Stimulated activated effector memory CD8-positive, alpha-beta T cell treated with anti-CD3 and anti-CD28 coated beads, Interleukin-12 subunit alpha, Interleukin-12 subunit beta, amount 100 ng/mL, for 72 hours (primary cell): ENCODE measurements around the gene ITPA.
"Not testable (repeated sequence)": the region's sequence is repeated elsewhere in the genome, so short reads cannot be mapped to it uniquely, and the experiment has no call there.

Experiments
- ATAC-seq: fragments of 150-1000 bp; cut with Tn5 transposase; 2 replicates; pipeline ENCODE4 v1.10.0; 2021
- DNase-seq, 2 donors: peaks; one replicate each; pipeline ENCODE4 v3.0.0; 2021 to 2022; ENCODE audit warnings: low spot score in 2 of 2
- H3K27ac Mint-ChIP-seq: one replicate; pipeline ENCODE4 v1.8.0; 2022; ENCODE audit warnings: mild to moderate bottlenecking, mixed read lengths
- H3K36me3 Mint-ChIP-seq: one replicate; pipeline ENCODE4 v1.8.0; 2022; ENCODE audit warnings: mild to moderate bottlenecking, mixed read lengths
- H3K4me1 Mint-ChIP-seq: one replicate; pipeline ENCODE4 v1.8.0; 2022; ENCODE audit warnings: mixed read lengths
- H3K4me3 Mint-ChIP-seq: one replicate; pipeline ENCODE4 v1.8.0; 2022; ENCODE audit warnings: mild to moderate bottlenecking, mixed read lengths
- H3K9me3 Mint-ChIP-seq: one replicate; pipeline ENCODE4 v1.8.0; 2022; ENCODE audit warnings: mixed read lengths

The ITPA gene

DNA sequence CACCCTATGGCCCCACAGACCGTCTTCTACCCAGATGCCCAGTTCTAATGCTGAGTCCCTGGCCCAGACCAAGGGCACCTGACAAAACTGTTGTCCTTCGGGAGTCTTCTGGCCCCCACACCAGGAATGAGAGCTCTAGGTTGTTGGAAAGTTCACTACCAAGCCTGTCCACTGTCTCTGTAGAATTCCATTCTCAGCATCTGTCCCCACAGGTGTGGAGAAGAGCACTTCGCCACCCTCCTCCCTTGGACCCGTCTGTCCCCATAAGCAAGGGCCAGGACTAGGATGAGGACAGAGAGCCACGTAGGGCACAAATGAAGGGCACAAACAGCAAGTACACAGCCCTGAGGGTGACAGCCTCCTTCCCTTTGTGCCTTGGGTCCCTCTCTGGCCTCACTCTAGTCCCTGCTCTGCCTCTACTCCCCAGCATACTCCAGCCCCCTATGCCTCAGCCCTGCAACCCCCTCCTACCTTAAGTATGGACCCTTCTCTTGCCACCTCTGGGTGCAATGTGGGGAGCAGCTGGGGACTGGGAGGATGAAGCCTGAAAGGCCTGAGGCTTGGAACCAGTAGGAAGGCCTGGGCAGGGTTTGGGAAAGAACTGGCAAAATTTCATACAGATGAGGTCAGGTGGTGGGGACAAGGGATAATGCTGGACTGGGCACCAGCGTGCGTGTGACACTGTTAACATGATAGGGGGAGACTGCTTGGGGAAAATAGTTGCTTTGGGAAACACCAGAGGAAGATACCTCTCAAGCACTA is 40.3 kb upstream of the ITPA start:
- H3K4me3 Mint-ChIP-seq: no peak overlapping the region
- H3K36me3 Mint-ChIP-seq: no peaks in the 10 kb centered on the region
- H3K9me3 Mint-ChIP-seq: no peaks in the 10 kb centered on the region

DNA sequence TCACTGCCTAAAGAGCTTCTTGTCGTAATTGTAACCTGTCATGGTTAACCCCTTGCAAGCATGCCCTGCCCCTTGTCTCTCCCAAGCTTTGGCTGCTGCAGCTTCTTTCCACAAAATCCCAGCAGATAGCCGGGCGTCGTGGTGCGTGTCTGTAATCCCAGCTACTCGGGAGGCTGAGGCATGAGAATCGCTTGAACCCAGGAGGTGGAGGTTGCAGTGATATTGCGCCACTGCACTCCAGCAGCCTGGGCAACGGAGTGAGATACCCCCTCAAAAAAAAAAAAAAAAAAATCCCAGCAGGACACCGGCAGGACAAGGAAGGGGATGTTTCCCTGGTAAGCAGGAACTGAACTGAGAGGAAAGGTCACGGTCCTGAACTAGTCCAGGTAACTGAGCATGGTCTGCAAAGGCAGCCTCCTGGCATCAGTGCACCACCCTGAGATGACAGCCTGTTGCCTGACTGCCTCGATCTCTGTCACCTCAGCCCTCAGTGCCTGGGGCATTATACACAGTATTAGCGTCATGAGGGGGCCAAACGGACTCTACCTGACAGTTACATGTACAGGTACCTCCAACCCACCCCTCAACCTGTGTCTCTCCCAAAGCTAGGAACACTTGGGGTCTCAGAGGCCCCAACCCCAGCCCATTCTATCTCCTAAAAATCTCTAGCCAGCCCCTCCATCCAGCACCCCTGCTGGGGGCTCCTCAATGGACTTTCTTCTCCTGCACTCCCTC is 37.7 kb upstream of the ITPA start:
- Mint-ChIP-seq H3K4me3 (no peak overlapping the region), H3K9me3 (no peaks in the 10 kb centered on the region), H3K27ac (no peak overlapping the region), H3K36me3 (no peaks in the 10 kb centered on the region), H3K4me1 (peaks cover 14% of the 10 kb centered on the region)
- ATAC-seq (no peak), DNase-seq (no peak)

More for the DNA sequence above, 40.3 kb upstream of the ITPA start:
- Mint-ChIP-seq H3K27ac (no peak overlapping the region), H3K4me1 (peaks cover 14% of the 10 kb centered on the region)
- DNase-seq (no peak), ATAC-seq (no peak)

DNA sequence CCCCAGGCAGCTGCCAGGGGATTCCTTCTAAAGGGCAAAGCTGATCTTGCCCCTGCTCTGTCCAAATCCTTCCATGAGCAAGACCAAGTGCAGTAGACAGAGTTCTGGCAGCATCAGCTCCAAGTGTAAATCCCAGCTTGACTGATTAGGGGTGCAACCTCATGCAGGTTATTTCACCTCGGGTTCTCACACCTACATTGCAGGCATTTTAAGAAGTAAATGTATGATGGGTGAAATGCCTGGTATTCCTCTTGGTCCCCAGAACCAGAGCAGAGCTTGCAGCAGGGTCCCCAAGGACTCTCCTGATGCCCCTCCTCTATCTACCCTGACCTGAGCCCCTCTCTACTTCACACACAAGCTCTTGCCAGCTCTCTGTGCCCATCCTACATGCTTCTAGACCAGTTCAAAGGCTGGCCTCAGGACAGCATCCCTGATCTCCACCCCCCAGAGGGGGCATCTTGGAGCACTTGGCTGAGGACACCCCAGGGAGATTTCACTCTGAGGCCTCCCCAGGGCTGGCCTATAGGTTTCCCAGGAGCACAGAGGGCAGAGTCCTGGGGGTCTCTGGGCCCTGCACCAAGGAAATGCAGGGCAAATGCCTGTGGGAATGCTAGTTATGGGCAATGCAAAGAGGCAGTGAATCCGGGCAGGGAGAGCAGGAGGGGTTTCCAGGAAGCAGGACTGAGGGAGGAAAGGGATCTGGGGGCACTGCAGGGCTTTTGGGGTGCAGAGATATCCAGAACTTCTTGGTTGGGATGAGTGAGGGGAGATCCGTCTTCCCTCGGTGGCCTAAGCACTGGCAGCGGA is 37.0 kb upstream of the ITPA start:
- DNase-seq (no peak), ATAC-seq (no peak)
- no peaks in the 10 kb centered on the region for H3K36me3 Mint-ChIP-seq

DNA sequence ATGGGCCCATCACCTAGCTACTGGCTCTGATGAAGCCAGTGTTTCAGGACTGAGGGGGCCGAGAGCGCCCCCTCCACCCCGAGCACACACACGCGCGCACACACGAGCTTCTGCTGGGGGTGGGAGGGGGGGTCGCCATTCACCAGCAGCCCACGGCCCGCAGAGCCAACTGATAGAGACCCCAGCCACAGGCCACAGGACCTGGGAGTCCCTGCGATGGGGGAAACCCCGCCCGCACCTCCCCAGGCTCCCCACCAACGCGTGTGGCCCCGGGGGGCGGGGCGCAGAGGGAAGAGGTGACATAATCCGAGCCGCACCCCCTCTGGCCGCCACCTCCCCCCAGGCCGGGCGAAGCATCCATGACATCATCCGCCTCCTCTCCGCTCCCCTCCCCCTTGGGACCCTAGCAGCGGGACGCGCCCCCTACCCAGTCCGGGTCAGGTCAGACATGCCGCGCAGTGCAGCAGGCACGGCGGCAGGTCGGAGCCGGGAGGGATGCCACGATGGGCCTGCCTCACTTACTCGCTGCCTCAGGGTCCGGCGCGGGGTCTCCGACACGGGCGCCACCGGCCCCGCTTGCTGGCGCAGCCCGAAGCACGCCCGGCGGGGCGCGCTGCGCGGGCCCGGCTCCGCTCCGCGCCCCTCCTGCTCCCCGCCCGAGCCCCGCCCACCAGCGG is 36.2 kb upstream of the ITPA start, which contains the start of gene LZTS3:
TSS of gene LZTS3 (minus strand) at position 617 of the 677 bp plus-strand sequence. CDS start 6,386 bp downstream, outside the sequence.
- DNase-seq (peak; percentile 60 to 83), ATAC-seq (peak; percentile 92)
- Mint-ChIP-seq H3K36me3 (no peaks in the 10 kb centered on the region), H3K4me1 (peaks cover 14% of the 10 kb centered on the region), H3K27ac (peak within 1 kb of the TSS; percentile 69), H3K4me3 (peak within 1 kb of the TSS; percentile 82), H3K9me3 (no peaks in the 10 kb centered on the region)

More for the DNA sequence above, 37.0 kb upstream of the ITPA start:
- no peaks in the 10 kb centered on the region for H3K9me3 Mint-ChIP-seq
- H3K4me3 Mint-ChIP-seq: peak overlapping the region; percentile 82
- H3K4me1 Mint-ChIP-seq: peaks cover 14% of the 10 kb centered on the region
- H3K27ac Mint-ChIP-seq: peak overlapping the region; percentile 69

DNA sequence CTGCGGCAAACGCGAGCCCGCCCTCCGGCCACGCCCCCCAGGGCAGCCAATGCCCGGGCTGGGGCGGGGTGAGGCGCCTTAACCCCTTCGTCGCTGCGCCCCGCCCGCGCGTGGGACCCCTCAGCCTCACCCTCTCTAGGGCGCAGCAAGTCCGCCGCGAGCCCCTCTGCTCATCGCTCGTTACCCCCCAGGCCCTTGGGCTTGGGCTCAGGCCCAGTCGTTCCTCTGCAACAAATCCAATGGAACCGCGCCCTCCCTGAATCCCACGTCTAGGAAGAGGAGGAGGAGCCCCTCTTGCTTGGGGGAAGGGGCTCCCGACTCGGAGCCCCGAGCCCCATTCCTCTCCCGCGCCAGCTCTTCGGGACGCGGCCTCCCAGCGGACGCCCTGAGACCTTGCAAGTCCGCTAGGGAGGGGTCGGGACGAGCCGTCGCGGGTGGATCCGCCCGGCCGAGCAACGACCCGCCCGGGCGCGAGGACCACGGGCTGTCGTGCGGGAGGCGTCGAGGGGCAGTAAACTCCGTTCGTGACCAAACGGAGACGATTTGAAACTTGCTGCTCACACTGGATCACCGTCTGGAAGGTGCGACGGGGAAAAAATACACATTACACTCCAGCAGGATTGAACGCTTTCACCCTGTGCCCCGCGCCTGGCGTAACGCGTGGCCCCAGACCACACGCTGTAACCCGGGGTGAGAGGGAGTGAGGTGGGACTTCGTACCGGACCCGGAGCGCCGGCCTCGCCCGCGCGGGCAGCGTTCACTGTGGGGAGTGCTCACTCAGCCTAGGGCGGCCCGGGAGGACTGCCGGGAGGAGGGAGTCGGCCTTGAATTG is 35.5 kb upstream of the ITPA start:
- peak overlapping the region; percentile 82 for H3K4me3 Mint-ChIP-seq
- peak; percentile 87 to 90 for DNase-seq
- peak; percentile 62 for ATAC-seq
- H3K4me1 Mint-ChIP-seq: peaks cover 9% of the 10 kb centered on the region
- H3K9me3 Mint-ChIP-seq: no peaks in the 10 kb centered on the region
- no peak overlapping the region for H3K27ac Mint-ChIP-seq
- no peaks in the 10 kb centered on the region for H3K36me3 Mint-ChIP-seq

DNA sequence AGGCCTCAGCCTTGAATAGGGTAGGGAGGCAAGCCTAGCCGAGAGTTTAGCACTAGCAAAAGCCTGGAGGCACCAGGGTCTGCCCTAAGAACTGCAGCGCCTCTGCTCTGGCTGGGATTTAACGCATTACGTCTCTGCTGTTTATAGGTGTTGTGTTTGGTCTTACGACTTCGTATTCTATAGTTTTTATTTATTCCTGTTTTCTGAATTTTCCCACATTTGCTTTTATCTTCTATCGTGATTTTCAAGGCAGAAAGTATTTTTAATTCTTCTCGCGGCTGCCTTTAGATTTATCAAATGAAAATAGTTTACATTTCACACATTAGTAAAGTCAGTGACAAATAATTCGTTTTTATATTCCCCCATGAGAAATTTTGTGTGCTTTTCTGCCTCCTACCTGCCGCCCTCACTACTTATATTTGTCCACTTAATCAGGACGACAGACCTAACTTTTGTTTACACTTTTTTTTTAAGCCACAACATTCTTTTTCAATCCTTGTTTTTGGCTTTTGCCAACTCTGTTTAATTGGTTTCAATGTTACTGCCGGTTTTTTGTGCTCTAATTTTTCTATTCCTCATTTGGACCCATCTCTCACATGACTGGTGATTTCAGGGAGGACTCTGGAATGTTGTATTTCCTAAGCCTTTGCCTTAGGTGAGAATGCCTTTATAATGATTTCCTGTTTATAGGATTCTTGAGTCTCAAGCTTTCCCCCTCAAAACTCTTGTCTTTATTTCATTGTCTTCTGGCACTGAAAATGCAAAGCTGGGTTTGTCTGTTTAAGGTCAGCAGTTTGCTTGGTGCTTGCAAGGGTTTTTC is 34.6 kb upstream of the ITPA start:
- Mint-ChIP-seq H3K27ac (no peak overlapping the region), H3K4me1 (peaks cover 9% of the 10 kb centered on the region), H3K36me3 (no peaks in the 10 kb centered on the region), H3K4me3 (peak overlapping the region; percentile 82), H3K9me3 (no peaks in the 10 kb centered on the region)
- ATAC-seq: no peak
- no peak for DNase-seq

DNA sequence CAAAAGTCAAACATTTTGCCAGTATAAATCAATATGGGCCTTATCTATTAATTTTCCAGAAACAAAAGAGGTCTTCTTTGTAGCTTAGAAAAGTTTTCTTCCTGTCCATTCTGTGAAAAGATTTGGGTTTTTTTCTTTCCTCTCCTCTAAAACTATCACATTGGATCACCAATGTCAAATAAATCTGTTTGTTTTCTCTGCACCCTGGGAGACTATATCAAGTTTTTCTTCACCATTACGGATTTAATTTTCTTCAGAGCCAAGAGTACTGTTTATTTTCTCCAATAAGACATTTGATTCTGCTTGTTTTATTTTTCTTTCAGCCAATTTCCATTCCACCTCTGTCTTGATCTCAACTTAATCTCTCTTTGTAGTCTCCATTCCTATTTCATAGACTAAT is 34.0 kb upstream of the ITPA start:
- H3K9me3 Mint-ChIP-seq: no peaks in the 10 kb centered on the region
- ATAC-seq: no peak
- H3K27ac Mint-ChIP-seq: no peak overlapping the region
- H3K36me3 Mint-ChIP-seq: no peaks in the 10 kb centered on the region
- no peak overlapping the region for H3K4me3 Mint-ChIP-seq
- no peak for DNase-seq
- H3K4me1 Mint-ChIP-seq: peaks cover 9% of the 10 kb centered on the region

DNA sequence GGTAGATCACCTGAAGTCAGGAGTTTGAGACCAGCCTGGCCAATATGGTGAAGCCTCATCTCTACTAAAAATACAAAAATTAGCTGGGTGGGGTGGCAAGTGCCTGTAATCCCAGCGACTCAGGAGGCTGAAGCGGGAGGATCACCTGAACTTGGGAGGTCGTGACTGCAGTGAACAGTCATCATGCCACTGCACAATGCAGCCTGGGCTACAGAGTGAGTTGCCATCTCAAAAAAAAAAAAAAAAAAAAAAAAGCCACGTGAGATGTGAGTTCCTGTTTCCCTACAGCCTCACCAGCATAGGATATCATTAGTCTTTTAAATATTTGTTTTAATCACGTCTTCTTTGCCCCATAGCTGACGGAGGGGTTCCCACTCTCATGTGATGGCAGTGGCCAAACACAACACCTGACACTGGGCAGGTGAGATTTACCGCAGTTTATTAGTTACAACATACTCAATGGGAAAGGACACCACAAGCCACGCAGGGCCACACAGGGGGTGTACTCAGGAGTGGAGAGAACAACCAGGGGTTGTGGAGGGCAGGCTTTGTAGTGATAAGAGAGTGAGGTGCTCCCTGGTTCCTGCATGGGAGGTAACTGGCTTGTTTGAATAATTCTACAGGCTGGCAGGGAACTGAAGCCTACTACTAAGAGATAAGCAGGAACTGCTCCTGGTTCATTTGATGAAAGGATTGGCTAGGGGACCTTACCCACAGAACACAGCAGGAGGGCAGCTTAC is 31.4 kb upstream of the ITPA start:
- Mint-ChIP-seq H3K4me1 (no peaks in the 10 kb centered on the region), H3K27ac (no peak overlapping the region), H3K4me3 (no peak overlapping the region), H3K36me3 (peaks cover 6% of the 10 kb centered on the region), H3K9me3 (no peaks in the 10 kb centered on the region)
- no peak for ATAC-seq
- DNase-seq: no peak

DNA sequence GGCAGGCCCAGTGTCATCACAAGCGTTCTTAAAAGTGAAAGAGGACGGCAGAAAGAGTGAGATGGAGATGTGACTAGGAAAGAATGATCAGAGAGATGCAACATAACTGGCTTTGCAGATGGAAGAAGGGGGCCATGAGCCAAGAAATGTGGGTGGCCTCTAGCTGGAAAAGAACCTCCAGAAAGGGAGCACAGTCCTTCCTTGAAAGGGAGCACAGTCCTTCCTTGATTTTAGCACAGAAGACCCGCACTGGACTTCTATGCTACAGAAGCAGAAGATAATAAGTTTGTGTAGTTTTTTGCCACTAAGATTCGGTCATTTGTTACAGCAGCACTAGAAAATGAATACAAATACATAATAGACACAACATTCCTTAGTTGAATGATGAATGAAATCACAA is 29.0 kb upstream of the ITPA start:
- H3K36me3 Mint-ChIP-seq: peaks cover 6% of the 10 kb centered on the region
- DNase-seq: no peak
- no peaks in the 10 kb centered on the region for H3K4me1 Mint-ChIP-seq
- no peak for ATAC-seq
- no peaks in the 10 kb centered on the region for H3K9me3 Mint-ChIP-seq
- no peak overlapping the region for H3K4me3 Mint-ChIP-seq
- H3K27ac Mint-ChIP-seq: no peak overlapping the region

DNA sequence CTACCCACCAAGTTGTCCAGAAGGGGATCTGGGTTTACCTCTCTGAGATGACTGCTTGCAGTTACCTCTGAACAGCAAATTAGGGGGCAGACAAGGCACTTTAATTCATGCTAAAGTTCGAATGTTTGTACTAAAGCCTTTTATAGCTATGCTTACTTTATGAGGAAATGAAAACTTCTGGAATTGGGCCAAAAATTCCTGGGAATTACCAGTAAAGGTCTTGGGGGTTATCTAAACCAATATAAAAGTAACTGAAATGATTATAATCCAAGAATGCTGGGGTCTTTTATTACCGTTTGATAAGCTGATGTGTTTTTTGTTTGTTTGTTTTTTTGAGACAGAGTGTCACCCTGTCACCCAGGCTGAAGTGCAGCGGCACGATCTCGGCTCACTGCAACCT is 28.0 kb upstream of the ITPA start:
- Mint-ChIP-seq H3K36me3 (peaks cover 6% of the 10 kb centered on the region), H3K4me1 (no peaks in the 10 kb centered on the region), H3K9me3 (no peaks in the 10 kb centered on the region), H3K27ac (no peak overlapping the region), H3K4me3 (no peak overlapping the region)
- ATAC-seq (no peak), DNase-seq (no peak)

DNA sequence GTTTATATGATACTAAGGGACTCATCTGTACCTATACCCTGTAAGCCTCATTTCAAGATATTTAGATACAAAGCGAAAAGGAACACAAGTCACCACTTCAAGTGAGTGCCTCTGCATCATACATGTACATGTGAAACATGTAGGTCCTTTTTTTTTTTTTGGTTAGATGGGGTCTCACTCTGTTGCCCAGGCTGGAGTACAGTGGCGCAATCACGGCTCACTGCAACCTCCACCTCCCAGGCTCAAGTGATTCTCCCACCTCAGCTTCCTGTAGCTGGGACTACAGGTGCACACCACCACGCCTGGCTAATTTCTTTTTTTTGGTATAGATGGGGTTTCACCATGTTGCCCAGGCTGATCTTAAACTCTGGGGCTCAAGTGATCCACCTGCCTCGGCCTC is 26.9 kb upstream of the ITPA start:
- not testable (repeated sequence) for H3K27ac Mint-ChIP-seq, ATAC-seq, H3K4me1 Mint-ChIP-seq

DNA sequence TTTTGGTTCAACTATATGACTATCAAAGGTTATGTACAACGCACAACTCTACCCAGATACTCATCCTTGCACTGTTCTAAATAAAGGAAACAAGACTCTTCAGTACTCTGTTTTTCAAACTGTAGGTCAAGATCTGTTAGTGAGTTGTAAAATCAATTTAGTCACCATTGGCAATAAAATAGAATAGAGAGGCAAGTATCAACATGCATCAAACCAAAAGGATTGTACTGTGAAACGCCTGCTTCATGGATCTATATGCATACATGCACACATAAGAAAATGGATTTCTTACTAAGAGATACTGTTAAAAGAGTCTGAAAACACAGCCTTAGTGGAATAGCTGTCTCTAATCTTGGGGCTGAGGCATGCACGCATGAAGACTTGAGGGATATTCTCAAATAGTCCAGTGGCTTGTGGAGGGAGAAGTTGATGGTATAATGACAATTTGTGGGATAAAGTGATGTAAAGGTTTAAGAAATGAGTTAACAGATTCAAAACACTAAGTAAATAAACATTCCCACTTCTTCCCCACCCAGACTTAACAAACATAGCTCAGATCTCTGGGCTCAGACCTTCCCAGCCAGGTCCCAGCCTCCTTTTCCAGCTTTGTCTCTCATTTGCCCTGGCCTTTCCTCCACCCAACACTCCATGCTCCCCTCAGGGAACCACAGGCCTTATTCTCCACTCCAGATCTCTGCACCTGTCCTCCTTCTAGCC is 25.2 kb upstream of the ITPA start:
- no peak for DNase-seq
- H3K4me3 Mint-ChIP-seq: no peak overlapping the region
- no peak overlapping the region for H3K27ac Mint-ChIP-seq
- no peaks in the 10 kb centered on the region for H3K9me3 Mint-ChIP-seq
- H3K36me3 Mint-ChIP-seq: peaks cover 13% of the 10 kb centered on the region
- no peak for ATAC-seq
- no peaks in the 10 kb centered on the region for H3K4me1 Mint-ChIP-seq

More for the DNA sequence above, 26.9 kb upstream of the ITPA start:
- H3K9me3 Mint-ChIP-seq, DNase-seq, H3K4me3 Mint-ChIP-seq, H3K36me3 Mint-ChIP-seq: not testable (repeated sequence)
